GM06990 (cell line): Measurements from ENCODE around the gene PHF12.
A peak's percentile ranks its signal among the peaks of the same experiment; 100 is the strongest.

Source experiments
- DNase-seq: peaks from one replicate; pipeline ENCODE4 v3.0.0-alpha.2; 2011; ENCODE audit not compliant: insufficient read length; ENCODE audit errors: extremely low read depth
- H3K27me3 ChIP-seq: replicated peaks from 2 replicates; pipeline ENCODE4 v1.6.0; 2011; ENCODE audit warnings: low read length; ENCODE audit not compliant: control insufficient read depth, insufficient read depth
- H3K36me3 ChIP-seq: 2 replicates; pipeline ENCODE4 v1.5.1; 2011; ENCODE audit warnings: low read length; ENCODE audit not compliant: control insufficient read depth, insufficient read depth
- H3K4me3 ChIP-seq: replicated peaks from 2 replicates; pipeline ENCODE4 v1.5.1; 2011; ENCODE audit warnings: low read depth, mild to moderate bottlenecking, control low read depth, low read length
- CTCF ChIP-seq: IDR thresholded peaks from 2 replicates; pipeline ENCODE4 v1.5.1; 2011; ENCODE audit warnings: low read length, control low read depth, mild to moderate bottlenecking, inconsistent platforms; ENCODE audit not compliant: insufficient read depth, poor library complexity, severe bottlenecking

The PHF12 gene

GRCh38 chr17:28948342-28948741, 3.0 kb downstream of the PHF12 start:
- Histone ChIP-seq H3K27me3 (no peaks in the 10 kb centered on the region), H3K36me3 (no peaks in the 10 kb centered on the region; the same call in 1 of the 2 replicates), H3K4me3 (peak overlapping the region; percentile 93)
- DNase-seq: no peak
- TF ChIP-seq CTCF: no peak

GRCh38 chr17:28947639-28948038, 3.7 kb downstream of the PHF12 start:
- no peak for TF ChIP-seq CTCF
- no peak overlapping the region for H3K4me3 ChIP-seq
- no peak for DNase-seq
- no peaks in the 10 kb centered on the region for H3K27me3 ChIP-seq
- H3K36me3 ChIP-seq: no peaks in the 10 kb centered on the region; the same call in 1 of the 2 replicates

- H3K27me3 ChIP-seq: no peaks in the 10 kb centered on the region
- TF ChIP-seq CTCF: no peak
- no peak for DNase-seq
- H3K4me3 ChIP-seq: peak overlapping the region; percentile 27; the same call in 1 of the 2 replicates
- no peaks in the 10 kb centered on the region; the same call in 1 of the 2 replicates for H3K36me3 ChIP-seq
Measured at GRCh38 chr17:28946239-28946638, 5.1 kb downstream of the PHF12 start.

GRCh38 chr17:28944862-28945741, 6.2 kb downstream of the PHF12 start:
- peak overlapping the region; percentile 27 for H3K4me3 ChIP-seq
- no peak for DNase-seq
- no peaks in the 10 kb centered on the region; the same call in 1 of the 2 replicates for H3K36me3 ChIP-seq
- H3K27me3 ChIP-seq: no peaks in the 10 kb centered on the region
- no peak for TF ChIP-seq CTCF

- no peak for DNase-seq
- Histone ChIP-seq H3K36me3 (no peaks in the 10 kb centered on the region; the same call in 1 of the 2 replicates), H3K4me3 (no peak overlapping the region), H3K27me3 (no peaks in the 10 kb centered on the region)
- no peak for TF ChIP-seq CTCF
Measured at GRCh38 chr17:28944343-28944742, 7.0 kb downstream of the PHF12 start.
